Choroid plexus epithelial cell (primary cell): ENCODE measurements around the gene PNMA6A.
"Not testable (repeated sequence)": the region's sequence is repeated elsewhere in the genome, so short reads cannot be mapped to it uniquely, and the experiment has no call there.

ENCODE experiments used
- DNase-seq: peaks from one replicate; pipeline ENCODE4 v3.0.0-alpha.2; 2010; ENCODE audit warnings: low read depth
- H3K4me3 ChIP-seq: 2 replicates; pipeline ENCODE4 v1.5.1; 2011; ENCODE audit warnings: low read depth, mild to moderate bottlenecking, control low read depth, low read length, moderate library complexity
- CTCF ChIP-seq: conservative IDR thresholded peaks from 2 replicates; pipeline ENCODE4 v1.5.1; 2011; ENCODE audit warnings: low read depth, mild to moderate bottlenecking, control low read depth, inconsistent platforms, low read length, moderate library complexity

The PNMA6A gene

GRCh38 chrX:153102418-153102817 is 30.2 kb downstream of the PNMA6A start:
- DNase-seq = no peak
- no peak overlapping the region for H3K4me3 ChIP-seq
- TF ChIP-seq CTCF = no peak

GRCh38 chrX:153104959-153105358 is 32.7 kb downstream of the PNMA6A start:
- not testable (repeated sequence) for DNase-seq

DNA sequence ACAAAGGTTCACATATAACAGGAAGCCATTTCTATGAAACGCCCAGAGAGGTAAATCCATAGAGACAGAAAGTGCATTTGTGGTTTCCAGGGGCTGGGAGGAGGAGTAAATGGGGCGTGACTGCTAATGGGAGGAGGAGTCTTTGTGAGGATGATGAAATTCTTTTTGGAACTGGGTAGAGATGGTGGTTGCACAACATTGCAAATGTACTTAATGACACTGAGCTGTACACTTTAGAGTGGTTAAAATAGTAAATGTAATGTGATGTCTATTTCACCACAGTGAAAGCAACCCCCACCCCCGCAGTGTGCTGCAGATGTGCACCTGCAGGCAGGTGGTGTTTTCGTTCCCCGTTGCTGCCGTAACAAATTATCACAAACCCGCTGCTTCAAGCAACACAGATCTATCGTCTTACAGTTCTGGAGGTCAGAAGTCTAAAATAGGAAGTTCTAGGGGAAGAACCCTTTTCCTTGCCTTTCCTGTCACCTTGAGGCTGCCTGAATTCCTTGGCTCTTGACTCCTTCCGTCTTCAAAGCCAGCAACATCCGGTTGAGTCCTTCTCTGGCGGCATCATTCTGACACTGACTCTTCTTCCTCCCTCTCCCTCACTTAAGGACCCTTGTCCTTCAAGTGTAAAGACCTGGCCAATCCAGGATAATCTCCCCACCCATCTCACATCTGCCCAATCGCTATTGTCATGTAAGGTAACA is 34.0 kb downstream of the PNMA6A start:
- not testable (repeated sequence) for DNase-seq, H3K4me3 ChIP-seq

More at GRCh38 chrX:153104959-153105358, 32.7 kb downstream of the PNMA6A start:
- not testable (repeated sequence) for H3K4me3 ChIP-seq

DNA sequence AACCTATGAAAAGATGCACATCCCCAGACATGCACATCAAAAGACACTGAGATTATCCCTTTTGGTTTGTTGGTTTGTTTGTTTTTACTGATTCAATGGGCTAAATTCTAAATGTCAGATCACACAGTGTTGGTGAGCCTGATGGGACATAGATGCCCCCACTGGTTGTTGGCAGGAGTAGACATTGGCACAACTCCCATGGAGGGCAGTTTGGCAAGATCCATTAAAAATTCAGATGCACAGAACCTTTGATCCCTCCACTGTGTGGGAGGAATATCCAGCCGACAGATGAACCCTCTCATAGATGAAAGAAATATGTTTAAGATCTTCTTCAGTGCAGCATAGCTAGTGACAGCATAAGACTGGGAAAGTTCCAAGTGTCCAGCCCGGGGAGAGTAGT is 38.5 kb downstream of the PNMA6A start:
- not testable (repeated sequence) for DNase-seq, H3K4me3 ChIP-seq

DNA sequence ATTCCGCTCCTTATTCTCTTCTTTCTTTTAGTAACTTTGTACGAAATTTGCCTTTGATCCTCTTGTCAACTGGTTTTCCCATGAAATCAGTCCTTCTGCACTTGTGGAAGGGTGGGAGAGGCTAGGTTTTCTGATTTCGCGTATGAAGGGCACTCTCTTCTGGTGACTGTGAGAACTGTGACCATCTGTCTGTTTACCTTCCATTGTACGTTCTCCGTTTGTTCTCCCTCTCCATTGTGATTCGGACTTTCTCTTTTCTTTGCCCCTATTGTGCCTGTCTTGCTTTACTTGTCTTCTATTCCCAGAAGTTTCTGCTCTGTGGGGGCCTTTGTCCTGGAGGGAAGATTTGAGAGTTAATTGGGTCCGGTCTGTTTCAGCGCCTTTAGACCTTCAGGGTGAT is 41.6 kb downstream of the PNMA6A start:
- not testable (repeated sequence) for H3K4me3 ChIP-seq, DNase-seq

GRCh38 chrX:153117754-153118153 is 45.5 kb downstream of the PNMA6A start:
- DNase-seq = not testable (repeated sequence)

DNA sequence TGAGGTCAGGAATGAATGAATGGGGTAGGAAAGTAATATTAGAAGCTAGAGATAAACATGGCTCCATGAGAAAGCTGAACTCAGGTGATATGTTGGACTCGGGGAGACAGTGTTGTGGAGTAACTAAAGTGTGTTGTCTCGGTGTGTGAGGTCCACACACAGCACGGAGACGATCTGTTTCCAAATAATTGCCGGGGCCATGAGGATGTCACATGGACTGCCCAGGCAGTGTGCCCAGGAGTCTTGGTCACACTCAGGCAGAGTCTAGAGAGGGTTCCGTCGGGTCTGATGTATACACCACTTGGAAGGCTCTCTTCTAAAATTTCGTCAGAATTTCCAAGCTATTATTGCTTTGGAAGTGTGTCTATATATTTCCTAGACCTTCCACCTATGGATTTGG is 48.0 kb downstream of the PNMA6A start:
- DNase-seq, H3K4me3 ChIP-seq: not testable (repeated sequence)

More at GRCh38 chrX:153117754-153118153, 45.5 kb downstream of the PNMA6A start:
- not testable (repeated sequence) for H3K4me3 ChIP-seq

DNA sequence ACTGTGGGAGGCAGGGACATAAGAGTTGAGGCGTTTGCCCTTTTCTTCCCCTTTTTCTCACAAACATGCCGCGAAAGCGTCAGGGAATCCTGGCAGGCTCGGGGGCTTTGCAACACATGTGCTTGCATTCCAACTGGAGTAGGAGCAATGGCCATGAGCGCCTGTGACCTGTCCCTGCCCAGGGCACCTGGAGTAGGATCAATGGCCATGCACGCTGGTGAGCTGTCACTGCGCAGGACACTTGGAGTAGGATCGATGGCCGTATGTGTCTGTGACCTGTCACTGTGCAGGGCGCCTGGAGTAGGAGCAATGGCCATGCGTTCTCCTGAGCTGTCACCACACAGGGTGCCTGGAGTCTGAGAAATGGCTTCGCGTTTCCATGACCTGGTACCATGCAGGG is 51.2 kb downstream of the PNMA6A start:
- not testable (repeated sequence) for DNase-seq, H3K4me3 ChIP-seq
